Measurements from ENCODE around the gene ADAP2. TPM values are rescaled to one million over a fixed set of nuclear protein-coding genes. Genes with fewer than 3 reads are reported as not detected.
"Not testable (repeated sequence)": the region's sequence is repeated elsewhere in the genome, so short reads cannot be mapped to it uniquely, and the experiment has no call there.

The ADAP2 gene
- total and polyA plus RNA-seq, 3 donors from 2014 or later, result 3.5 to 7.1 (median 6.4) TPM

GRCh38 chr17:30929081-30929633, 7.4 kb downstream of the ADAP2 start:
- H3K36me3 ChIP-seq (ENCODE audit: low read depth, missing control alignments), result no peaks in the 10 kb centered on the region

GRCh38 chr17:30929861-30930260, 8.1 kb downstream of the ADAP2 start:
- H3K4me1 ChIP-seq; H3K4me3 ChIP-seq; H3K27ac ChIP-seq; H3K9me3 ChIP-seq; H3K36me3 ChIP-seq (ENCODE audit: low read depth, missing control alignments); DNase-seq; H3K27me3 ChIP-seq; intact Hi-C loops (cut with DNase I; ENCODE audit: low total_unique reads): not testable (repeated sequence)
- WGBS, 2 donors, result 79 to 93% methylated on average over 3 of the region's 3 CpGs

More at GRCh38 chr17:30929081-30929633, 7.4 kb downstream of the ADAP2 start:
- Histone ChIP-seq H3K27ac (no peak overlapping the region), H3K27me3 (no peaks in the 10 kb centered on the region), H3K4me1 (no peaks in the 10 kb centered on the region), H3K9me3 (no peaks in the 10 kb centered on the region), H3K4me3 (no peak overlapping the region)
- DNase-seq, result no peak
- 65 to 81% methylated on average over 5 to 8 of the region's 8 CpGs for WGBS, 2 donors
- TF ChIP-seq CTCF (IDR thresholded peaks at IDR 0.05) (no peak), POLR2A (IDR thresholded peaks at IDR 0.05) (no peak)
- intact Hi-C loops (cut with DNase I; ENCODE audit: low total_unique reads), result no loop called here

DNA sequence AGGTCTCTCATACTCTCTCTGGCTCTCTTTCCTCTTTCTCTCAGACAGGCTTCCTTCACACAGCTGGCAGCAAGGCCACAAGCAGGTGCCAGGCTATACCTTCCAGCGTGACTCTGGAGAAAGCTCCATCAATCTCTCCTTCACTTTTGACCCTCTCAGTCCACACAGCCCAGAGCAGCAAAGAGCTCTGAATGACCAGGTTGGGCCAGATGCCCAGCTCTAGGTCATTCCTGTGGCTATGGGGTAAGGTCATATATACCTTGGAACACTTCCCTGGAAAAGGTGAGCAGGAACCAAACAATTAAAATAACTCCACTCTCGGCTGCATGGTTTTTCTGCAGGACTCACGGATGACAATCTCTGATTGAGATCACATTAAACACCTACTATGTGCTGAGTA, 8.8 kb downstream of the ADAP2 start:
- H3K4me3 ChIP-seq, result no peak overlapping the region
- TF ChIP-seq CTCF (IDR thresholded peaks at IDR 0.05), result no peak
- no peak for TF ChIP-seq POLR2A (IDR thresholded peaks at IDR 0.05)
- H3K9me3 ChIP-seq, result no peaks in the 10 kb centered on the region
- no peaks in the 10 kb centered on the region for H3K4me1 ChIP-seq
- no peaks in the 10 kb centered on the region for H3K36me3 ChIP-seq (ENCODE audit: low read depth, missing control alignments)
- H3K27ac ChIP-seq, result no peak overlapping the region
- H3K27me3 ChIP-seq, result no peaks in the 10 kb centered on the region
- DNase-seq, result no peak
- intact Hi-C loops (cut with DNase I; ENCODE audit: low total_unique reads), result no loop called here
- 89 to 95% methylated on average over 3 of the region's 3 CpGs for WGBS, 2 donors

GRCh38 chr17:30931582-30931981, 9.8 kb downstream of the ADAP2 start:
- intact Hi-C loops (cut with DNase I; ENCODE audit: low total_unique reads); H3K4me3 ChIP-seq; H3K27ac ChIP-seq; H3K27me3 ChIP-seq; H3K9me3 ChIP-seq; H3K4me1 ChIP-seq; H3K36me3 ChIP-seq (ENCODE audit: low read depth, missing control alignments); DNase-seq: not testable (repeated sequence)
- 87 to 90% methylated on average over 7 to 8 of the region's 8 CpGs for WGBS, 2 donors

- Histone ChIP-seq H3K27me3 (no peaks in the 10 kb centered on the region), H3K4me3 (no peak overlapping the region), H3K27ac (no peak overlapping the region), H3K4me1 (no peaks in the 10 kb centered on the region), H3K9me3 (no peaks in the 10 kb centered on the region), H3K36me3 (ENCODE audit: low read depth, missing control alignments) (no peaks in the 10 kb centered on the region)
- TF ChIP-seq CTCF (IDR thresholded peaks at IDR 0.05), result no peak
- WGBS, 2 donors, result 75 to 88% methylated on average over 5 of the region's 5 CpGs
- intact Hi-C loops (cut with DNase I; ENCODE audit: low total_unique reads), result no loop called here
- no peak for DNase-seq
Observed at GRCh38 chr17:30933966-30934365, 12.2 kb downstream of the ADAP2 start.

GRCh38 chr17:30939051-30939689, 17.4 kb downstream of the ADAP2 start:
- H3K27ac ChIP-seq, result peak overlapping the region in 1 of 2 donors; percentile 41

More at GRCh38 chr17:30939051-30939689, 17.4 kb downstream of the ADAP2 start:
- WGBS, 2 donors, result 68 to 80% methylated on average over 13 of the region's 13 CpGs
- Histone ChIP-seq H3K27me3 (no peaks in the 10 kb centered on the region), H3K36me3 (ENCODE audit: low read depth, missing control alignments) (no peaks in the 10 kb centered on the region), H3K4me1 (no peaks in the 10 kb centered on the region), H3K4me3 (no peak overlapping the region), H3K9me3 (no peaks in the 10 kb centered on the region)
- intact Hi-C loops (cut with DNase I; ENCODE audit: low total_unique reads), result no loop called here
- DNase-seq, result no peak
- TF ChIP-seq CTCF (IDR thresholded peaks at IDR 0.05), result no peak
- TF ChIP-seq POLR2A (IDR thresholded peaks at IDR 0.05), result no peak

Measured in testis (tissue), 3 donors.